PC-9 (cell line): ENCODE measurements around the gene GNAO1. TPM values are rescaled to one million over a fixed set of nuclear protein-coding genes. Genes with fewer than 3 reads are reported as not detected.

Source experiments
- BruUV-seq: library from RNA; stranded (reverse); fragments of 400-500 nt; replicated peaks from 2 replicates; lab custom pipeline; 2021; lab: Mats Ljungman, UMichigan
- CTCF ChIA-PET: fragments of 300-600 bp; sonication (Branson Sonifier 250); formaldehyde crosslinking; loops from one replicate; lab custom pipeline; 2022; ENCODE audit warnings: antibody characterized with exemption; lab: Charles Lee
- POLR2A ChIA-PET: fragments of 300-600 bp; sonication (Branson Sonifier 250); formaldehyde crosslinking; loops from one replicate; lab custom pipeline; 2022; ENCODE audit warnings: antibody characterized with exemption; ENCODE audit not compliant: unreplicated experiment; lab: Charles Lee
- DNase-seq, 2 experiments: peaks; one replicate each; pipeline versions ENCODE4 v3.0.0 to v3.0.0-alpha.2; 2015 to 2022; ENCODE audit warnings: mixed read lengths in 1 of 2
- H2AFZ ChIP-seq: fragments of 200-600 bp; sonication (generic); 2 replicates; pipeline ENCODE4 v1.8.1; 2017; ENCODE audit warnings: antibody characterized with exemption
- H3F3A ChIP-seq: fragments of 200-600 bp; sonication (generic); 2 replicates; pipeline ENCODE4 v1.8.1; 2017; ENCODE audit warnings: antibody characterized with exemption, mild to moderate bottlenecking, low read depth; ENCODE audit not compliant: insufficient read depth
- H3K27ac ChIP-seq: fragments of 200-600 bp; sonication (generic); 2 replicates; pipeline ENCODE4 v1.6.1; 2016; ENCODE audit warnings: mixed run types
- H3K27me3 ChIP-seq: fragments of 200-600 bp; sonication (generic); 2 replicates; pipeline ENCODE4 v1.6.1; 2016; ENCODE audit warnings: low read depth, mixed run types; ENCODE audit not compliant: insufficient read depth
- H3K36me3 ChIP-seq: fragments of 200-600 bp; sonication (generic); 2 replicates; pipeline ENCODE4 v1.6.1; 2016; ENCODE audit warnings: low read depth, mixed run types
- H3K4me1 ChIP-seq: fragments of 200-600 bp; sonication (generic); replicated peaks from 2 replicates; pipeline ENCODE4 v1.6.1; 2016; ENCODE audit warnings: mixed run types; ENCODE audit not compliant: insufficient read depth
- H3K4me2 ChIP-seq: fragments of 200-600 bp; sonication (generic); 2 replicates; pipeline ENCODE4 v1.6.1; 2017; ENCODE audit warnings: mixed run types
- H3K4me3 ChIP-seq: fragments of 200-600 bp; sonication (generic); 2 replicates; pipeline ENCODE4 v1.6.1; 2016; ENCODE audit warnings: mixed run types
- H3K79me2 ChIP-seq: fragments of 200-600 bp; sonication (generic); 2 replicates; pipeline ENCODE4 v1.6.1; 2017; ENCODE audit warnings: low read depth, mixed run types
- H3K9me2 ChIP-seq: fragments of 200-600 bp; sonication (generic); 2 replicates; pipeline ENCODE4 v1.8.1; 2017; ENCODE audit warnings: mild to moderate bottlenecking; ENCODE audit not compliant: insufficient read depth
- H3K9me3 ChIP-seq: fragments of 200-600 bp; sonication (generic); 2 replicates; pipeline ENCODE4 v1.8.1; 2016; ENCODE audit warnings: low read depth; ENCODE audit not compliant: insufficient read depth
- H4K20me1 ChIP-seq: fragments of 200-600 bp; sonication (generic); 2 replicates; pipeline ENCODE4 v1.8.1; 2017; ENCODE audit not compliant: insufficient read depth
- EZH2 ChIP-seq: fragments of 200-600 bp; sonication (generic); IDR thresholded peaks from 2 replicates; pipeline ENCODE4 v1.8.0; 2017; ENCODE audit warnings: antibody characterized with exemption, low read depth
- intact Hi-C: fragments of 100-400 bp; cut with micrococcal nuclease; formaldehyde crosslinking; loops from one replicate; pipeline ENCODE4 v1.10.0; 2022; ENCODE audit not compliant: unreplicated experiment
- total RNA-seq: library from RNA; stranded (reverse); gene quantifications from 2 replicates; pipeline ENCODE4 v1.2.3, GENCODE V29; 2021
- TF ChIP-seq, protein P1 (sequence below): fragments of 200-600 bp; sonication (generic); conservative IDR thresholded peaks from 2 replicates; pipeline ENCODE4 v1.6.1; 2017; ENCODE audit warnings: mixed run types, antibody characterized with exemption, mild to moderate bottlenecking, moderate library complexity

GNAO1 gene
- total RNA-seq, 1 experiment from 2014 or later, result 2.8 TPM

DNA sequence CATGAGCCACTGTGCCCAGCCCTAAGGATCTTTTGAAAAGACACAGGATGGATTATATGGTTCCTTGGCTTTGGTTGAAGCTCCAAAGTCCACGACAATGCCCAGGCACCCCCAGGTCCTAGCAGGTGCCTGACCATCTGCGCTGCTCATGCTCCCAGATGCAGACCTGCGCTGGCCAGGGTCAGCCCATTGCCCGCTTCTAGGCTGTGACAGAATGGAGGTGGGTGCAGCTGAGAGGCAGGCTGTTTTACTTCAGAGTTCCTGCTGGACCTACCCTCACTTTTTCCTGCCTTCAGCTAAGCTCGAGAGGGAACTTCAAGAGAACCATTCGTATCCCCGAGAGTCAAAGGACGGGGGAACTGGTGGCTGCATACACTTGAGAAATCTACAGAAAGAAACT is 173.6 kb downstream of the GNAO1 start:
- TF ChIP-seq, protein P1, sequence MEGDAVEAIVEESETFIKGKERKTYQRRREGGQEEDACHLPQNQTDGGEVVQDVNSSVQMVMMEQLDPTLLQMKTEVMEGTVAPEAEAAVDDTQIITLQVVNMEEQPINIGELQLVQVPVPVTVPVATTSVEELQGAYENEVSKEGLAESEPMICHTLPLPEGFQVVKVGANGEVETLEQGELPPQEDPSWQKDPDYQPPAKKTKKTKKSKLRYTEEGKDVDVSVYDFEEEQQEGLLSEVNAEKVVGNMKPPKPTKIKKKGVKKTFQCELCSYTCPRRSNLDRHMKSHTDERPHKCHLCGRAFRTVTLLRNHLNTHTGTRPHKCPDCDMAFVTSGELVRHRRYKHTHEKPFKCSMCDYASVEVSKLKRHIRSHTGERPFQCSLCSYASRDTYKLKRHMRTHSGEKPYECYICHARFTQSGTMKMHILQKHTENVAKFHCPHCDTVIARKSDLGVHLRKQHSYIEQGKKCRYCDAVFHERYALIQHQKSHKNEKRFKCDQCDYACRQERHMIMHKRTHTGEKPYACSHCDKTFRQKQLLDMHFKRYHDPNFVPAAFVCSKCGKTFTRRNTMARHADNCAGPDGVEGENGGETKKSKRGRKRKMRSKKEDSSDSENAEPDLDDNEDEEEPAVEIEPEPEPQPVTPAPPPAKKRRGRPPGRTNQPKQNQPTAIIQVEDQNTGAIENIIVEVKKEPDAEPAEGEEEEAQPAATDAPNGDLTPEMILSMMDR, result no peak
- no peak for TF ChIP-seq EZH2
- Histone ChIP-seq H3K27ac (no peak overlapping the region), H3K36me3 (peaks cover 7% of the 10 kb centered on the region; the same call in 1 of the 2 replicates), H2AFZ (no peak overlapping the region), H3K4me2 (no peak overlapping the region), H3F3A (peaks cover 6% of the 10 kb centered on the region; the same call in 1 of the 2 replicates), H3K9me2 (no peaks in the 10 kb centered on the region), H3K9me3 (no peaks in the 10 kb centered on the region), H3K27me3 (no peaks in the 10 kb centered on the region), H3K79me2 (peaks cover 7% of the 10 kb centered on the region; the same call in 1 of the 2 replicates), H3K4me1 (peaks cover 2% of the 10 kb centered on the region), H3K4me3 (no peak overlapping the region), H4K20me1 (no peaks in the 10 kb centered on the region)
- ChIA-PET CTCF (no interaction called here), POLR2A (no interaction called here)
- BruUV-seq, result no TSS peak
- intact Hi-C loops, result no loop called here
- DNase-seq, result no peak

DNA sequence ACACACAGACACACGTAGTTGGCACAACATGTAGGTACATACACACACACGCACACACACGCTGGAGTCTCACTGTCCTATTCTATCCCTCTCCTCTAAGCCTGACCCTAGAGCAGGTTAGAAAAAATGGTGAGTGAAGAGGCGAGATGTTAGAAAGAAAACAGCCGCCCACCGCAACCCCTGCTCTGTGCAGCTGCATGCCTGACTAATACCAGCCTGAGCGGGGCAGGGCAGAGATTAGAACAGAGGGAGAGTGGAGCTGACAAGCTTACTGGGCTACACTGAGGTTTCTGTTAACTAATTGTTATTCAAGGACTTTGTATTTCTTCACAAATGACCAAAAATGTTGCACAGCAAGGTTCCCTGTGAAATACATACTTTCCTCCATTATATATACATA is 174.3 kb downstream of the GNAO1 start:
- intact Hi-C loops, result no loop called here
- Histone ChIP-seq H3K9me2 (no peaks in the 10 kb centered on the region), H3F3A (peaks cover 10% of the 10 kb centered on the region; the same call in 1 of the 2 replicates), H3K4me1 (peaks cover 8% of the 10 kb centered on the region), H3K36me3 (peaks cover 7% of the 10 kb centered on the region; the same call in 1 of the 2 replicates), H3K27me3 (no peaks in the 10 kb centered on the region), H3K79me2 (peaks cover 7% of the 10 kb centered on the region; the same call in 1 of the 2 replicates), H3K9me3 (no peaks in the 10 kb centered on the region), H2AFZ (no peak overlapping the region), H3K4me3 (no peak overlapping the region), H3K27ac (no peak overlapping the region), H4K20me1 (no peaks in the 10 kb centered on the region), H3K4me2 (no peak overlapping the region)
- no TSS peak for BruUV-seq
- ChIA-PET POLR2A (no interaction called here), CTCF (no interaction called here)
- TF ChIP-seq, protein P1, result no peak
- no peak for TF ChIP-seq EZH2
- no peak for DNase-seq

DNA sequence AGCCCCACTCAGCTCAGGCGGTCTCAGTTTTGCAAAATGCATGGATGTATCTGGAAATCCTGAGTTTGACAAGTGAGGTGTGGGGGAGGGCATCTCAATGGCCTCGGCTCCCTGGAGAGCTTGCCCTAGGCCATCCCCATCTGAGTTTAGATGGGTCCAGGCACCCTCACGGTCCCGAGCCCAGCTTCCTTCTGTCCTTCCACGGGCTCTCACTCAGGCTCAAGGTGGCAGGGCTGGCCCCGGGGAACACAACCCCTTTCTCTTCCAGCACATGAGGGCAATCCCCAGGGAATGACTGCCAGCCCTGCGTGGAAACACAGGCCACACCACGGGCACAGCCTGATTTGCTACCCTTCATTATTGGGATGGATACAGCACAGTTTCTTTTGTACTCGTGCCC is 175.7 kb downstream of the GNAO1 start:
- Histone ChIP-seq H3K27me3 (no peaks in the 10 kb centered on the region), H3K36me3 (peaks cover 7% of the 10 kb centered on the region; the same call in 1 of the 2 replicates), H3K4me3 (no peak overlapping the region), H3K79me2 (peaks cover 14% of the 10 kb centered on the region), H3K9me2 (no peaks in the 10 kb centered on the region), H3F3A (peaks cover 18% of the 10 kb centered on the region; the same call in 1 of the 2 replicates), H3K4me1 (peaks cover 22% of the 10 kb centered on the region), H3K27ac (no peak overlapping the region), H4K20me1 (no peaks in the 10 kb centered on the region), H3K4me2 (no peak overlapping the region), H2AFZ (no peak overlapping the region), H3K9me3 (no peaks in the 10 kb centered on the region)
- DNase-seq, result no peak
- TF ChIP-seq, protein P1, result no peak
- TF ChIP-seq EZH2, result no peak
- BruUV-seq, result no TSS peak
- intact Hi-C loops, result no loop called here
- POLR2A ChIA-PET, result no interaction called here
- CTCF ChIA-PET, result no interaction called here
